GM12892 (cell line): ENCODE measurements around the gene LEKR1.

Experiments used
- POLR2A ChIP-seq: IDR thresholded peaks from 2 replicates; pipeline ENCODE4 v1.6.1; 2011; ENCODE audit warnings: low read depth, low read length, control low read depth
- POLR2AphosphoS5 ChIP-seq: IDR thresholded peaks from 2 replicates; pipeline ENCODE4 v1.6.1; 2011; ENCODE audit warnings: low read depth, low read length, control low read depth
- TAF1 ChIP-seq: IDR thresholded peaks from 2 replicates; pipeline ENCODE4 v1.6.1; 2011; ENCODE audit warnings: low read depth, mild to moderate bottlenecking, control low read depth, low read length, borderline replicate concordance

DNA sequence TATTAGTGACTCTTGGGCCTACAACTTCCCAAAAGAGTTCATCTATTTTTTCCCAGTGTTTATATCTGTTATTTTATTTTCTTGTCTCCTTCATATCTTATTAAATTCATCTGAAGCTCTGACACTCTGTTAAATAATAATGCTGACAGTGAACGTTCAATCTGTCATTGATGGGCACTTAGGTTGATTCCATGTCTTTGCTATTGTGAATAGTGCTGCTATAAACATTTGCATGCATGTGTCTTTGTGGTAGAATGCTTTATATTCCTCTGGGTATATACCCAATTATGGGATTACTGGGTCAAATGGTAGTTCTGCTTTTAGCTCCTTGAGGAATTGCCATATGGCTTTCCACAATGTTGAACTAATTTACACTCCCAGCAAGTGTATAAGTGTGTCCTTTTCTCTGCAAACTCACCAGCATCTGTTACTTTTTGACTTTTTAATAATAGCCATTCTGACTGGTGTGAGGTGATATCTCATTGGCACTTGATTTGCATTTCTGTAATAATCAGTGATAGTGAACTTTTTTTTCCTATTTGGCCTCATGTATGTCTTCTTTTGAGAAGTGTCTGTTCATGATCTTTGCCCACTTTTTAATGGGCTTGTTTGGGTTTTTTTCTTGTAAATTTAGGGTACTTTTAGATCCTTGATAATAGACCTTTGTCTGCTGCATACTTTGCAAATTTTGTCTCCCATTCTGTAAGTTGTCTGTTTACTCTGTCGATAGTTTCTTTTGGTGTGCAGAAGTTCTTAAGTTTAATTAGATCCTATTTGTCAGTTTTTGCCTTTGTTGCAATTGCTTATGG, 122.5 kb downstream of the LEKR1 start:
- no peak for TF ChIP-seq POLR2A
- no peak for TF ChIP-seq TAF1
- TF ChIP-seq POLR2AphosphoS5 = no peak
